ENCODE results near the gene MTHFR.

MTHFR gene

GRCh38 chr1:11752359-11753088, 53.2 kb downstream of the MTHFR start:
- no peak for DNase-seq

- no peak for DNase-seq
Observed at GRCh38 chr1:11751087-11751486, 54.7 kb downstream of the MTHFR start.

- DNase-seq = no peak
Observed at GRCh38 chr1:11749996-11750395, 55.8 kb downstream of the MTHFR start.

DNA sequence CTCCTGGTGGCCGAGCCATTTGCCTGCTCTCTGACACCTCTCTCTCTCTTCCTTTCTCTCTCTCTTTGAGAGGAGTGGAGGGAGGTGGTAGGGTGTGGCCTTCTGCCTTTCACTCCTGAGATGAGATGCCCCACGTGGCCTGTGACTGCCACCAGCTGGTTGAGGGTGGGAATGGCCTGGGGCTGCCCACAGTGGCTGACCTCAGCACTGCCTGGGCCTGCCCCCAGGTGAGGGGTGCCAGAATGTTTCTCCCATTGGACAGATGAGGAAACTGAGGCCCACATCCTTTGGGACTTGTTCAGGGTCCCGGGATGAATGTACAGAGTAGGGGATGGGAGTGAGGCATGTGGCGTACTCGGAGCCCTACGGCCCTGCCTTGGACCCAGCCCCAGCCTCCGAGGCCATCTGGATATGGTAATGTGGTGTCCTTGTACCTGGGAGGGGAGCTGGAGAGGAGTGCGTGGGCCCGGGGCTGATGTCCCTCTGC, 56.5 kb downstream of the MTHFR start:
- DNase-seq = no peak

- DNase-seq = no peak
Observed at GRCh38 chr1:11748294-11749202, 57.2 kb downstream of the MTHFR start.

GRCh38 chr1:11746795-11747487, 58.8 kb downstream of the MTHFR start:
- DNase-seq = no peak

DNA sequence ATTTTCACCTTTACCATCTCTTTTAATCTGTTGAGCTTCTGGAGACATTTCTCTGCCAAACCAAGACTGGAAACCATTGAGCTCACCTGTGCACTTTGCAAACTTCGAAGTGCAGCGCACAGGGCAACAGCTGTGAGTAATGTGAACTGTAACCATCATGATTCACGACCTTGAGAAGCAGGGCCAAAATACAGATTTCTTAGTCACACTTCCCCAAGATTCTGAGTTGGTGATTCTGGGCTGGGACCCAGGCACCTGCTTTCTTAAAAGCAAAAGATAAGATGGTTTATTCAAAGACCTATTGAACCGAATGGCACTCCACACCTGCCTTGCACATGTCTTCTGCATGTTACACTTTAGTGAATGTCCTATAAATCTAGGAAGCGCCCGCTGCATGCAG, 59.7 kb downstream of the MTHFR start:
- no peak for DNase-seq

- DNase-seq = no peak
Observed at GRCh38 chr1:11744287-11744686, 61.5 kb downstream of the MTHFR start.

DNA sequence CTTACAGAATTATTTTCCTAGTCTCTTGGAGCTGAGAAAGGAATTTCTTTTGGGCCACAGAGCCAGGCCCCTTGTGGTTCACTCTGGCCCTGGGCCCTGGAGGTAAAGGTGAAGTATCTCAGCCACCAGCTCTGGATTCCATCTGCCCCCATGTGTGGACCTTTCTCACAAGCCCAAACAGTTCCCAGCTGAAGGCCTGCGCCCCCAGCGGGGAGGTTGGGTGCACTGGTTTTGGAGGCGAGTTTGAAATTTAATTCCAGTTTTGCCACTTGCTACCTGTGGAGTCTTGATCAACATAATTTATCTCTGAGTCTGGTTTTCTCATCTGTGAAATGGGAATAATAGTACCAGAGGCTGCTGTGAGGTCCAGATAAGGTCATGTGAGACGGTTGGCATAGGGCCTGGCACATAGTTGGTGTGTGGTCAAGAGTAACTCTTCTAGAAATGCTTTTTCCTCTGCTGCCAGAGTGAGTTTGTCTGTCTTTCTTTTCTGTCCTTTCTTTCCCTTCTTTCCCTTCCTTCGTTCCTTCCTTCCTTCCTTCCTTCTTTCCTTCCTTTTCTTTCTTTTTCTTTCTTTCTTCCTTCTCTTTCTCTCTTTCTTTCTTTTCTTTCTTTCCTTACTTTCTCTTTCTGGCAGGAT, 63.7 kb downstream of the MTHFR start:
- DNase-seq = no peak

GRCh38 chr1:11741482-11741881, 64.3 kb downstream of the MTHFR start:
- no peak for DNase-seq

GRCh38 chr1:11740258-11741192, 65.2 kb downstream of the MTHFR start:
- DNase-seq = no peak

- DNase-seq = no peak
Observed at GRCh38 chr1:11738783-11739182, 67.0 kb downstream of the MTHFR start.

- DNase-seq = no peak
Observed at GRCh38 chr1:11738096-11738495, 67.7 kb downstream of the MTHFR start.

- no peak for DNase-seq
Observed at GRCh38 chr1:11736746-11737639, 68.8 kb downstream of the MTHFR start.

GRCh38 chr1:11735854-11736745, 69.7 kb downstream of the MTHFR start, which contains the start of gene AGTRAP:
Gene AGTRAP, plus strand, starts transcription at chr1:11736136. Its CDS starts 73 bp downstream, at chr1:11736209.
- DNase-seq = peak; percentile 45 to 93

Measured in NCI-H446 (cell line).